Mucosa of descending colon (tissue), 3 donors: ENCODE measurements around the gene CCDC120. TPM values are rescaled to one million over a fixed set of nuclear protein-coding genes. Genes with fewer than 3 reads are reported as not detected.
A peak's percentile ranks its signal among the peaks of the same experiment; 100 is the strongest.

ENCODE experiments used
- ATAC-seq: fragments of 200-7000 bp; cut with Tn5 transposase; one replicate; pipeline ENCODE4 v1.9.1; 2020; ENCODE audit warnings: mild to moderate bottlenecking, moderate library complexity
- DNase-seq, 3 donors: peaks; one replicate each; pipeline ENCODE4 v3.0.0-alpha.2; 2020
- H3K36me3 ChIP-seq: fragments of 200-600 bp; one replicate; pipeline ENCODE4 v1.8.0; 2021; ENCODE audit warnings: low read depth, mild to moderate bottlenecking
- H3K4me1 ChIP-seq: fragments of 200-600 bp; one replicate; pipeline ENCODE4 v1.8.0; 2021; ENCODE audit warnings: low read depth, mild to moderate bottlenecking
- H3K4me3 ChIP-seq: fragments of 200-600 bp; one replicate; pipeline ENCODE4 v1.8.0; 2021; ENCODE audit warnings: mild to moderate bottlenecking
- H3K9me3 ChIP-seq: fragments of 200-600 bp; one replicate; pipeline ENCODE4 v1.8.0; 2021; ENCODE audit warnings: mild to moderate bottlenecking
- CTCF ChIP-seq: fragments of 200-600 bp; IDR thresholded peaks from one replicate; pipeline ENCODE4 v1.8.0; 2022; ENCODE audit warnings: antibody characterized with exemption, mild to moderate bottlenecking
- intact Hi-C, 2 donors: fragments of 100-400 bp; cut with DNase I in 1 of 2; cut with micrococcal nuclease in 1 of 2; formaldehyde crosslinking; loops; one replicate each; pipeline versions ENCODE4 v1.11.0 to v1.11.1; 2022; cut with DNase I, micrococcal nuclease
- total RNA-seq, 3 donors: library from RNA; stranded (reverse); fragmentation: NEBNext Ultra II Directional in 2 of 3; extraction: Animal tissue kit (Norgen Biotek cat#: 25700) in 2 of 3; gene quantifications; one replicate each; pipeline versions ENCODE4 v1.2.1 to v1.2.4, GENCODE V29; 2021 to 2023
- donor health status: DM: no; HTN: no; CAD: no; lungs with moderate emphysema.
- donor health status: DM: no; HTN: no; CAD: no.
- donor health status: DM: no; HTN: yes; CAD: no.

CCDC120 gene
- total RNA-seq, 3 donors from 2014 or later = 11.6 to 16.7 (median 12.5) TPM

- no peak for DNase-seq
- Histone ChIP-seq H3K4me1 (no peaks in the 10 kb centered on the region), H3K4me3 (no peak overlapping the region), H3K36me3 (no peaks in the 10 kb centered on the region), H3K9me3 (no peaks in the 10 kb centered on the region)
- intact Hi-C loops = no loop called here
- no peak for TF ChIP-seq CTCF
- no peak for ATAC-seq
Observed at GRCh38 chrX:49037883-49038475, 20.8 kb upstream of the CCDC120 start.

GRCh38 chrX:49039598-49040375, 19.0 kb upstream of the CCDC120 start:
- intact Hi-C loops = no loop called here
- Histone ChIP-seq H3K4me3 (no peak overlapping the region), H3K36me3 (no peaks in the 10 kb centered on the region), H3K9me3 (no peaks in the 10 kb centered on the region), H3K4me1 (no peaks in the 10 kb centered on the region)
- TF ChIP-seq CTCF = no peak
- ATAC-seq (no peak), DNase-seq (peak; percentile 39 to 69 (median 43))

- intact Hi-C loops = no loop called here
- H3K4me3 ChIP-seq = no peak overlapping the region
- no peak for TF ChIP-seq CTCF
Observed at GRCh38 chrX:49040376-49040955, 18.3 kb upstream of the CCDC120 start.

GRCh38 chrX:49041744-49042580, 16.8 kb upstream of the CCDC120 start:
- H3K36me3 ChIP-seq = no peaks in the 10 kb centered on the region
- intact Hi-C loops = no loop called here
- H3K9me3 ChIP-seq = no peaks in the 10 kb centered on the region
- DNase-seq = peak in 1 of 3 donors; percentile 22
- no peak for TF ChIP-seq CTCF
- no peaks in the 10 kb centered on the region for H3K4me1 ChIP-seq
- no peak for ATAC-seq
- H3K4me3 ChIP-seq = no peak overlapping the region

More at GRCh38 chrX:49040376-49040955, 18.3 kb upstream of the CCDC120 start:
- ATAC-seq = no peak
- Histone ChIP-seq H3K4me1 (no peaks in the 10 kb centered on the region), H3K9me3 (no peaks in the 10 kb centered on the region), H3K36me3 (no peaks in the 10 kb centered on the region)
- no peak for DNase-seq

- intact Hi-C loops = no loop called here
- Histone ChIP-seq H3K4me3 (peak overlapping the region; percentile 54), H3K4me1 (no peaks in the 10 kb centered on the region), H3K36me3 (no peaks in the 10 kb centered on the region), H3K9me3 (no peaks in the 10 kb centered on the region)
- ATAC-seq = no peak
- TF ChIP-seq CTCF = no peak
- peak in 1 of 3 donors; percentile 26 for DNase-seq
Observed at GRCh38 chrX:49042581-49043219, 16.1 kb upstream of the CCDC120 start.
